Measurements from ENCODE around the gene HLA-B.

The HLA-B gene

GRCh38 chr6:31332637-31333602 lies 24.1 kb downstream of the HLA-B start:
- DNase-seq (ENCODE audit: extremely low read depth, low read depth) = no peak

GRCh38 chr6:31328355-31328960 lies 28.5 kb downstream of the HLA-B start:
- no peak for TF ChIP-seq CTCF (IDR thresholded peaks at IDR 0.05; ENCODE audit: low read depth, low read length)
- DNase-seq (ENCODE audit: extremely low read depth, low read depth) = no peak

More at GRCh38 chr6:31332637-31333602, 24.1 kb downstream of the HLA-B start:
- TF ChIP-seq CTCF (IDR thresholded peaks at IDR 0.05; ENCODE audit: low read depth, low read length) = no peak

- TF ChIP-seq CTCF (IDR thresholded peaks at IDR 0.05; ENCODE audit: low read depth, low read length) = no peak
Observed at GRCh38 chr6:31321820-31322219, 35.2 kb downstream of the HLA-B start.

GRCh38 chr6:31321005-31321707 lies 35.8 kb downstream of the HLA-B start:
- DNase-seq (ENCODE audit: extremely low read depth, low read depth) = no peak
- no peak for TF ChIP-seq CTCF (IDR thresholded peaks at IDR 0.05; ENCODE audit: low read depth, low read length)

More at GRCh38 chr6:31321820-31322219, 35.2 kb downstream of the HLA-B start:
- DNase-seq (ENCODE audit: extremely low read depth, low read depth) = no peak

GRCh38 chr6:31317036-31317435 lies 39.9 kb downstream of the HLA-B start:
- no peak for TF ChIP-seq CTCF (IDR thresholded peaks at IDR 0.05; ENCODE audit: low read depth, low read length)
- DNase-seq (ENCODE audit: extremely low read depth, low read depth) = no peak

GRCh38 chr6:31309641-31310040 lies 47.3 kb downstream of the HLA-B start:
- no peak for DNase-seq (ENCODE audit: extremely low read depth, low read depth)
- TF ChIP-seq CTCF (IDR thresholded peaks at IDR 0.05; ENCODE audit: low read depth, low read length) = no peak

Data from AG09319 (cell line).